Measurements from ENCODE around the gene SEMA6A. TPM values are rescaled to one million over a fixed set of nuclear protein-coding genes. Genes with fewer than 3 reads are reported as not detected.

Gene SEMA6A
- total and polyA plus RNA-seq, 7 donors: 4.9 to 55.7 (median 25.0) TPM

DNA sequence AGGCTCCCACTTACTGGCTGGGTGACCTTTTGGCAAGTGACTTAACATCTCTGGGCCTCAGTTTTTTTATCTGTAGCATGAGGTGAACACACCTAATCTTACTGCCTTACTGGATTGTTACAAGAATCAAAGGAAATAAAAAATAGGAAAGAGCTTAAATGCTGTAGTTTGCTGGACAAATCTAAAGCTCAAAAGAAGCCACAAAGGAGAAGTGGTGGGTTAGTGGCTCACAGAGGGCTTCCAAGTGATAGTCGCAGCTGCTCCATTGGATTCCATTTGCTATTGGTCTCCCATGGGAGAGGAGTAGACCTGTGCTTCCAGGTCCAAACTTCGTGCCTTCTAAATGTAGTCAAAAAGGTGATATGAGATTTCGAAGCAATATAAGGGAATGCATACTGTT, 123.6 kb downstream of the SEMA6A start:
- no peak for DNase-seq
- H3K4me3 ChIP-seq: no peak overlapping the region

DNA sequence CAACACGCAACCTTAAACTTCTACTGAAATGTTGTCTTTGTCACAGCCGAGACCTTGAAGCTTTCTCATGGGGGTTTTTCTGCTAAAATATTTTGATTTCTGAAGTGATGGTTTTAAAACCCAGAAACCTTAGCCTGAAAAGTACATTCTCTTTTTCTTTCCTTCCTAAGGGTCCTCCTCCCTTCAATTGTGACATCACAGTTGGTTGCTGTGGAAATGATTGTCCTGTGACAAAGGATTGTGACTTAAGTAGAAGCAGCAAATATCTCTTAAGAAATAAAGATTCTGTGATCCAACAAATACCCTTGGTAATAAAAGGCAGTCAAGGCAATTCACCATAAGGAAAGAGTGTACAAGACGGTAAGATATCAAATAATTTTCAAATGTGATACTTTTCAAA, 125.2 kb downstream of the SEMA6A start:
- peaks cover 0 to 16% (median 4%) of the 10 kb centered on the region in 4 donors for H3K4me1 ChIP-seq
- no peak overlapping the region for H3K27ac ChIP-seq
- DNase-seq: no peak
- H3K4me3 ChIP-seq: no peak overlapping the region
- intact Hi-C loops (cut with DNase I): no loop called here
- peaks cover 8 to 33% (median 17%) of the 10 kb centered on the region in 4 donors for H3K36me3 ChIP-seq
- TF ChIP-seq POLR2AphosphoS5 (IDR thresholded peaks at IDR 0.05) (no peak), CTCF (IDR thresholded peaks at IDR 0.05) (no peak), POLR2A (IDR thresholded peaks at IDR 0.05) (no peak), EP300 (IDR thresholded peaks at IDR 0.05) (no peak)
- no peaks in the 10 kb centered on the region for H3K27me3 ChIP-seq
- H3K9me3 ChIP-seq: no peaks in the 10 kb centered on the region
- WGBS, 2 donors: 76 to 95% methylated on average over 3 of the region's 3 CpGs

More for the DNA sequence above, 123.6 kb downstream of the SEMA6A start:
- no peaks in the 10 kb centered on the region for H3K9me3 ChIP-seq
- no peak overlapping the region for H3K27ac ChIP-seq
- intact Hi-C loops (cut with DNase I): loop anchor here (10.0 kb wide), 1 partner anchor 316 kb away; no protein-coding TSS in a partner anchor
- 85 to 96% methylated on average over 3 of the region's 3 CpGs for WGBS, 2 donors
- no peaks in the 10 kb centered on the region for H3K27me3 ChIP-seq
- H3K36me3 ChIP-seq: peaks cover 8 to 18% (median 16%) of the 10 kb centered on the region in 4 donors
- peaks cover 0 to 30% (median 15%) of the 10 kb centered on the region in 4 donors for H3K4me1 ChIP-seq
- no peak for TF ChIP-seq EP300 (IDR thresholded peaks at IDR 0.05)
- TF ChIP-seq POLR2AphosphoS5 (IDR thresholded peaks at IDR 0.05): no peak
- TF ChIP-seq POLR2A (IDR thresholded peaks at IDR 0.05): no peak
- TF ChIP-seq CTCF (IDR thresholded peaks at IDR 0.05): no peak

- TF ChIP-seq EP300 (IDR thresholded peaks at IDR 0.05): no peak
- TF ChIP-seq POLR2AphosphoS5 (IDR thresholded peaks at IDR 0.05): no peak
- no peak for TF ChIP-seq POLR2A (IDR thresholded peaks at IDR 0.05)
- no peak for TF ChIP-seq CTCF (IDR thresholded peaks at IDR 0.05)
- intact Hi-C loops (cut with DNase I): no loop called here
- Histone ChIP-seq H3K36me3 (peaks cover 8 to 37% (median 17%) of the 10 kb centered on the region in 4 donors), H3K27ac (no peak overlapping the region), H3K27me3 (no peaks in the 10 kb centered on the region), H3K4me3 (no peak overlapping the region), H3K9me3 (no peaks in the 10 kb centered on the region), H3K4me1 (peaks cover 0 to 11% (median 1%) of the 10 kb centered on the region in 4 donors)
- 91 to 93% methylated on average over 5 of the region's 5 CpGs for WGBS, 2 donors
- DNase-seq: no peak
These were observed 125.7 kb downstream of the SEMA6A start for GRCh38 chr5:116448870-116449427.

- DNase-seq: no peak
These were observed 126.2 kb downstream of the SEMA6A start for GRCh38 chr5:116448450-116448849.

More at GRCh38 chr5:116448450-116448849, 126.2 kb downstream of the SEMA6A start:
- TF ChIP-seq CTCF (IDR thresholded peaks at IDR 0.05): no peak
- no peak for TF ChIP-seq POLR2A (IDR thresholded peaks at IDR 0.05)
- TF ChIP-seq EP300 (IDR thresholded peaks at IDR 0.05): no peak
- TF ChIP-seq POLR2AphosphoS5 (IDR thresholded peaks at IDR 0.05): no peak
- intact Hi-C loops (cut with DNase I): no loop called here
- Histone ChIP-seq H3K4me3 (no peak overlapping the region), H3K9me3 (no peaks in the 10 kb centered on the region), H3K36me3 (peaks cover 8 to 37% (median 17%) of the 10 kb centered on the region in 4 donors), H3K27ac (no peak overlapping the region), H3K27me3 (no peaks in the 10 kb centered on the region), H3K4me1 (peaks cover 0 to 9% (median 0%) of the 10 kb centered on the region in 4 donors)
- 80 to 85% methylated on average over 4 of the region's 4 CpGs for WGBS, 2 donors

Data from sigmoid colon (tissue), 7 donors.